Measurements from ENCODE around the gene TMEM179. TPM values are rescaled to one million over a fixed set of nuclear protein-coding genes. Genes with fewer than 3 reads are reported as not detected.

TMEM179 gene
- total RNA-seq, 4 donors from 2014 or later: not detected

DNA sequence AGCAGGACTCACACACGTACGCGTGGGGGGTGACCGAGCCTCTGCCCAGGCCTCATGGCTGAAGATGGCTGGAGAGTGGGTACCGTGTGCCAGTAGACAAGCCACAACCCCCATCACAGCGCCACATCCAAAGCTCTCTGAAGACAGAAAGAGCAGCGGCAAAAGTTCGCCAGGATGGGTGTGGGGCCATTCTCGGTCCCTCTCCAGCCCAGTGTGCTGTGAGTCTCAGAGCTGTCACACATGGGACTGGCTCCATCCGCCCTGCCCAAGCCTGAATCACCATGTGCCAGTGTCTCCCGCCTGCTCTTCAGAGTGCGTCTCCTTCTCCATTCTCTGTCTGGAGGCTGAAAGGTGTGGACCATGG, 5.7 kb downstream of the TMEM179 start:
- ATAC-seq (ENCODE audit: low FRiP score) (no peak), DNase-seq (ENCODE audit: low spot score) (no peak)
- TF ChIP-seq, protein P1, sequence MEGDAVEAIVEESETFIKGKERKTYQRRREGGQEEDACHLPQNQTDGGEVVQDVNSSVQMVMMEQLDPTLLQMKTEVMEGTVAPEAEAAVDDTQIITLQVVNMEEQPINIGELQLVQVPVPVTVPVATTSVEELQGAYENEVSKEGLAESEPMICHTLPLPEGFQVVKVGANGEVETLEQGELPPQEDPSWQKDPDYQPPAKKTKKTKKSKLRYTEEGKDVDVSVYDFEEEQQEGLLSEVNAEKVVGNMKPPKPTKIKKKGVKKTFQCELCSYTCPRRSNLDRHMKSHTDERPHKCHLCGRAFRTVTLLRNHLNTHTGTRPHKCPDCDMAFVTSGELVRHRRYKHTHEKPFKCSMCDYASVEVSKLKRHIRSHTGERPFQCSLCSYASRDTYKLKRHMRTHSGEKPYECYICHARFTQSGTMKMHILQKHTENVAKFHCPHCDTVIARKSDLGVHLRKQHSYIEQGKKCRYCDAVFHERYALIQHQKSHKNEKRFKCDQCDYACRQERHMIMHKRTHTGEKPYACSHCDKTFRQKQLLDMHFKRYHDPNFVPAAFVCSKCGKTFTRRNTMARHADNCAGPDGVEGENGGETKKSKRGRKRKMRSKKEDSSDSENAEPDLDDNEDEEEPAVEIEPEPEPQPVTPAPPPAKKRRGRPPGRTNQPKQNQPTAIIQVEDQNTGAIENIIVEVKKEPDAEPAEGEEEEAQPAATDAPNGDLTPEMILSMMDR (IDR thresholded peaks at IDR 0.05): no peak

DNA sequence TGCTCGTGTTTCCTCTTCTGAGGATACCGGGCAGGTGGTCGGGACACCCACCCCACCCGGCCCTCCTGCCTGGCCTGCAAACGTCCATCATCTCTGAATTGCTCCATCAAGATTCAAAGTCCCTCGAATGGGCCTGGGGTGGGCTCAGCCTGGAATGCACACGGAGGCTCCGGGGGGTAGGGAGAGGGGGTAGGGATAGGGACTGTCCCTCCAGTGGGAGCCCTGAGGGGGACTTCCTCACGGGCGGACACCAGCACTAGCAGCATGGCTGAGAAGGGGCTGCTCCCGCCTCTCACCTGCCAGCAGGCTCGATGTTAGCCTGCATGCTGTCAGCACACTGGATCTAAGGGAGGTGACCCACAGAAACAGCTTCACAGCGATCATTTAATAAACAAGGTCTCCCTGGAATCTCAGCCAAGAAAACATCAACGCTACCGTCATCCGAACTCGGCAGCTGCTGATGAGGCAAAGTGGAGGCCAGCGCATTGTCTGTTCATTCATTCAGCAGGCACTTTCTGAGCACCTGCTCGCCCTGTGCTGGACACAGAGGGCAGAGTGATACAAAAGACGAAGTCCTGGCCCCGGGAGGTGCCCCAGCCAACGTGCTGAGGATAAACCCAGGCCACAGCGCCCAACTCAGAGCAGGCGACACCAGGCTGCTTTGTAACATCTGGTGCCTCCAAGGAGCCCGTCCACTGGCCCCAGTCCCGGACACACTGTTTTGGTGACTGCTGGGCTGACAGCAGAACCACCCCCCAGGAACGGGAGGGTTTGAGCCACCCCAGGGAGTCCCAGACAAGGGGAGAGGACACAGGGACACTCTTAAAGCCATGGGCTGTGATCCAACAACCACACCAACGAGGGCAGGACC, 6.3 kb downstream of the TMEM179 start:
- TF ChIP-seq, protein P1 (IDR thresholded peaks at IDR 0.05): no peak
- DNase-seq (ENCODE audit: low spot score) (no peak), ATAC-seq (ENCODE audit: low FRiP score) (no peak)

DNA sequence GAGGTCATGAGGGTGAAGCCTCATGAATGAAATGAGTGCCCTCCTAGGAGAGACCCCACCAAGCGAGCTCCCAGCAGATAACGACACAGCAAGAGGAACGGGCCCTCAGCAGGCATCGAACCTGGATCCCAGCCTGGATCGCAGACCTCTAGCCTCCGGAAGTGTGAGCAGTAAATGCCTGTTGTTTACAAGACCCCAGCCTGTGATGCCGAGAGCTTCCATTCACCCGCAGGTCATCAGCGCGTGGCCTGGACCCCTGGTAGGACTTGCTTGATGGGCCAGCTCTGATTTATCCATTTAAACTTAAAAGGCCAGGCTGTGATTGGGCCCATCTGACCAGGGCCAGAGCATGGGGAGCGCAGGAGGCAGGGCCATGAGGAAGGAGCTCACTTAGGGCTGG, 7.0 kb downstream of the TMEM179 start:
- TF ChIP-seq, protein P1 (IDR thresholded peaks at IDR 0.05): no peak
- ATAC-seq (ENCODE audit: low FRiP score) (no peak), DNase-seq (ENCODE audit: low spot score) (no peak)

DNA sequence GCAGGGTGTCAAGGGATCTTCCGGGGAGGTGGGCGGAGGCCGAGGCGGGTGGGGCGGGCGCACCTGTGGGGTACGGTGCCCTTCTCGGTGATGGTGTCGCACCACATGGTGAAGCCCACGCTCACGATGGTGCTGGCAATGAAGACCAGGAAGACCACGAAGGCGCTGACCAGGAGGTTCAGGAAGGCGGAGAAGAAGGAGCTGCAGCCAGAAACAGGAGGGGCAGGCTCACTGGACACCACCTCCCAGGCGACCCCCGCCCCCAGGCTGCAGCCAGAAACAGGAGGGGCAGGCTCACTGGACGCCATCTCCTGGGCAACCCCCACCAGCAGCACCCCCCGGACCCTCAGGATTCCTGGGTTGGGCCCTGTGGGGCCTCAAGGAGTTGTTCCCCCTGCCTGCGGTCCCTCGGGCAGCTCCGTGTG, 7.6 kb downstream of the TMEM179 start:
- DNase-seq (ENCODE audit: low spot score): no peak

DNA sequence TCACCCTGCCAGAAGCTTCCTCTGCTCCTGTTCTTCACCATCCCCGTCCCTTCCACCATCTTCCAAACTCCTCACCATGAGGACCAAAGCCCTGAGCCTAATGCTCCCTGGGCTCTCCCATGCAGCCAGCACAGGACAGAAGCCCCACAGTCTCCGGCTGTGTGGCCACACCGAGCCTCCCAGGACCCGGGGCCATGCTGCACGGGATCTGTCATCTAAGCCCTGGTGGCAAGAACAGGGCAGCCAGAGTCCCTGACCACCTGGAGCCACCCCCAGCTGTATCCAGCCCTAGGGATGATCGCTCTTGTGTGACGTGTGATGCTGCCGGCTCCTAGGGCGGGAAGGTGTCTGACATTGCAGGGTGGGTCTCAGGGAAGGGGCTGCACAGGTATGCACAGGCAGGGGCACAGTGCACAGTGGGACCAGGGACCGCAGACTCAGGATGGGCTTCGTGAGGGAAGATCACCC, 8.1 kb downstream of the TMEM179 start:
- ATAC-seq (ENCODE audit: low FRiP score): no peak
- TF ChIP-seq, protein P1 (IDR thresholded peaks at IDR 0.05): no peak
- DNase-seq (ENCODE audit: low spot score): no peak

More for the DNA sequence above, 7.6 kb downstream of the TMEM179 start:
- TF ChIP-seq, protein P1 (IDR thresholded peaks at IDR 0.05): no peak
- no peak for ATAC-seq (ENCODE audit: low FRiP score)

DNA sequence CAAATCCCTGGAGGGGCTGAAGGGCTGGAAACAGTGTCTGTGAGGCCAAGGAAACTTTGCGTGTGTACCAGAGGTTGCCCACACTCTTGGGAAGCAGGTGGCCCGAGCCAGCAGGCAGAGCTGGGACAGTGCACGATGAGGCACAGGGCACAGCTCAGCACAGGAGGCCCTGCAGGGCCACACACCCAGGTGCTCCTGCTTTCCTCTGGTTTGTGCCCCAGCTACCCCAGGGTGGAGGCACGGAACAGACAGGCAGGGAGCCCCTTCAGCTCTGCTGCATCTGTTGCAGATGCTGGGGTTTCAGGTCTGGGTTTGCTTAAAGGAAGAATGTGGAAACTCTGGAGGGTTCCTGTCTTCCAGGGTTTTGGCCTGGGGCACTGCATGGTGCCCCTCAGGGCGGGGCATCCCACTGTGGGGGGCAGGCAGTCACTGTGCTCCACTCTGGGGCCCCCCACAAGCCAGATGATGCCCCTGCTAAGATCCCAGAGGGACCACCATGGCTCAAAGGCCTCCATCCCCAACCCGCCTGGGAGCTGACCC, 8.6 kb downstream of the TMEM179 start:
- DNase-seq (ENCODE audit: low spot score) (no peak), ATAC-seq (ENCODE audit: low FRiP score) (no peak)
- TF ChIP-seq, protein P1 (IDR thresholded peaks at IDR 0.05): no peak
